Retina (tissue), 1 donor: ENCODE results near the gene CDK18.
"Not testable (repeated sequence)": the region's sequence is repeated elsewhere in the genome, so short reads cannot be mapped to it uniquely, and the experiment has no call there.

Experiments
- DNase-seq: peaks from one replicate; pipeline ENCODE4 v3.0.0-alpha.2; 2016

Gene CDK18

DNA sequence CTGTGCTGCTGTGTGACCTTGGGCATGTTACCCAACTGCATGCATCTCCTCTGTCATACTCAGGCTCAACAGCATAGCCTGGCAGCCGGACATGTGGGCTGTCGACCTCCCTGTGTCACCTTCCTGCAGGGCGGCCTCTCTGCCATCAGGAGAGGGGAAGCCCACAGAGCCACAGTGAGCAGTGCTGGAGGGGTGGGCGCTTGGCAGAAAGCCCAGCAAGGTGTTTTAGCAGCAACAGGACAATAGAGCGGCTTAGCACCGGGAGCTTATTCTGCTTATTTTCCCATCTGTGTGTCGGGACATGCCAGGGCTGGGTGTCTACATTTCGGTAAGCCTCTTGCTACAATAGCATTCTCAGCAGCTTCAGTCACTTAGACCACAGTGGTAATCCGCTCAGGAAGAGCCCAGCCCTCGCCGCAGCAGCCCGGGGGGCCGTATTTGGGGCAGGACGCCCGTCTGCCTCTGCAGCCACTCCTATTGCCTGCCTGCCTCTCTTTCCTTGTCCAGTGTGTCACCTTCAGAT lies 22.8 kb upstream of the CDK18 start:
- no peak for DNase-seq

DNA sequence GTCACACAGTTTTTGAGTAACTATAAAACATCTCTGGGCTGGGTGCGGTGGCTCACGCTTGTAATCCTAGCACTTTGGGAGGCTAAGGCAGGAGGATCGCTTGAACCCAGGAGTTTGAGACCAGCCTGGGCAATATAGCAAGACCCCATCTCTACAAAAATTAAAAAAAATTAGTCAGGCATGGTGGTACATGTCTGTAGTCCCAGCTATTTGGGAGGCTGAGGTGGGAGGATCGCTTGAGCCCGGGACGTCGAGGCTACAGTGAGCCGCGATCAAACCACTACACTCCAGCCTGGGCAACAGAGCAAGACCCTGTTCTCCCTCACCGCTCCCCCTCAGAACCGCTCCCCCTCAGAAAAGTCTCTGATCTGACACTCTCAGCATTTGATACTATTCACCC lies 21.9 kb upstream of the CDK18 start:
- not testable (repeated sequence) for DNase-seq

GRCh38 chr1:205483372-205483771 lies 21.1 kb upstream of the CDK18 start:
- no peak for DNase-seq

DNA sequence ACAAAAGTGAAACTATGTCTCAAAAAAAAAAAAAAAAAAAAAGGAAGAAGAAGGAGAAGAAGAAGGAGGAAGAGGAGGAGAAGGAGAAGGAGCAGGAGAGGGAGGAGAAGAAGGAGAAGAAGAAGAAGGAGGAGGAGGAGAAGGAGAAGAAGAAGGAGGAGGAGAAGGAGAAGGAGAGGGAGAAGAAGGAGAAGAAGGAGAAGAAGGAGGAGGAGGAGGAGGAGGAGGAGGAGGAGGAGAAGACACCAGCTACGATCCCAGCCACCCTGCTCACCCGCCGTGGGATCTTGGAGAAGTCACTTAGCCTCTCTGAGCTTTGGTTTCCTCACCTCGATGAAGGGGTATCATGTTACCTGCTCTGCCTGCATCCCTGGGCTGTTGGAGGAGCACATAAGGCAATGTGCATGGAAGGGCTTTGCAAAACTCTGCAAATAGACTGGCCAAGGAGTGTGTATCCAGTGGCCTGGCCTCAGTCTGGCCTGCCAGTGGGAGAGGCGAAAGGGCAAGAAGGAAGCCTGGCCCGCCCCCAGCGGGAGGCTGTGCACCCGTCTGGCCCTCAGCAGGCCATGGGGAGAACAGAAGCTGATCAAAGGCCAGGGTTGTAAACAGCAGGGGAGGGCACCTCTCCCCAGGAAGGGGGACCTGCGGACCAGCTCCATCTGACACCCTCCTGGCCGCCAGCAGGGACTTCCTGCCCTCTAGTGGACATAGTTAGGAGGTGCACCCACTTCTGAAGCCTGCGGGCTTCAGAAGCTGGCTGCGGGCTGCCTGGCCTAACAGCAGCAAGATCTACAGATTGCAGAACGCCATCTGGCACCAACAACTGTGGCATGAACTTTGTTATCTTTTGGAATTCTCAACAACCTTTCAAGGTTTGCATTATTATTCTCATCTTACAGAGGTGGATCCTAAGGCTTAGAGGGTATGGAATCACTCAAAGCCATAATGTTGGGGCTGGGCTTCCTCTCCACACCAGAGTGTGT lies 19.2 kb upstream of the CDK18 start:
- peak; percentile 91 for DNase-seq

- DNase-seq: no peak
Observed at GRCh38 chr1:205486258-205486657, 18.2 kb upstream of the CDK18 start.

DNA sequence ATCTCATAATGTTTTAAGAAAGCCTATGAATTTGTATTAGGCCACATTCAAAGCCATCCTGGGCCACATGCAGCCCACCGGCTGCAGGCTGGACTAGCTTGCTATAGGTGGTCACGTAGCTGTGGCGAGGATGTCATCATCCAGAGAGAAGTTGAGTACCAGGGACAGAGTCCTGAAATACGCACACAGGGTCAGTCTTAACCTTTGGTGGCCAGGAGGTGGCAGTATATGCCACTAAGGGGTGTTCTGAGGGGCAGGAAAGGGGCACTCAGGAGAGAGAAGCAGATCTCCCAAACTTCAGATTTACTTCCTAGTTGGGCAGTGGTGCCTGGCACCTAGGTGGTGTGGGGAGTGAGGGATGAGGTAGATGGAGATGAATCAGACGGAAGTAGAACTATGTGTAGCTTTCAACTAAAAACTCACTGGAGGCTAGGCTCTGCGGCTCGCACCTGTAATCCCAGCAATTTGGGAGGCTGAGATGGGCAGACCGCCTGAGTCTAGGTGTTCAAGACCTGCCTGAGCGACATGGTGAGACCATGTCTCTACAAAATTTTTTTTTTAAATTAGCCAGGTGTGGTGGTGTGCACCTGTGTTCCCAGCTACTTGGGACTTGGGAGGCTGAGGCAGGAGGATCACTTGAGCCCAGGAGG lies 16.3 kb upstream of the CDK18 start:
- peak; percentile 53 for DNase-seq

- DNase-seq: no peak
Observed at GRCh38 chr1:205491794-205492193, 12.7 kb upstream of the CDK18 start.

DNA sequence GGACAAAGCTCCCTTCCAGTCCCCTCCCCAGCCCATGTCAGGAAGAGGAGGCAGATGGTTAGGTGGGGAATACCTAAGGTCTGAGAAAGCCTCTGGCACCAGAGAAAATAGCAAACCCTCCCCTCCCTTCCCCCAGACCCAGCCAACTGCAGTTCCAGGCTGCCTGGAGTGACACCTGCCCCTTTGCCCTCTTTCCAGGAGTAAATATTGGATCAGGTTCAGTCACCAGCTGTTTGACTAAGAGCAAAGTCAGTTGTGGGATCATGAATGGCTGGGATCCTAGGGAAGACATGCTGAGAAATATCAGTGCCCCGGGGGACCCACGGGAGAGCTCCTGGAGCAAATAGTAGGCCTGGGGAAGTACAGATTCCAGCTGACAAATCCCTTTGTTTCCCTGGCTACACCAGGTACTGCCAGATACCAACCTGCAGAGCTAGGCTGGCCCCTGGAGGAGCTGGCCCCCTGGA lies 12.2 kb upstream of the CDK18 start:
- DNase-seq: no peak

GRCh38 chr1:205492774-205493173 lies 11.7 kb upstream of the CDK18 start:
- no peak for DNase-seq

- no peak for DNase-seq
Observed at GRCh38 chr1:205493241-205494085, 11.0 kb upstream of the CDK18 start.

DNA sequence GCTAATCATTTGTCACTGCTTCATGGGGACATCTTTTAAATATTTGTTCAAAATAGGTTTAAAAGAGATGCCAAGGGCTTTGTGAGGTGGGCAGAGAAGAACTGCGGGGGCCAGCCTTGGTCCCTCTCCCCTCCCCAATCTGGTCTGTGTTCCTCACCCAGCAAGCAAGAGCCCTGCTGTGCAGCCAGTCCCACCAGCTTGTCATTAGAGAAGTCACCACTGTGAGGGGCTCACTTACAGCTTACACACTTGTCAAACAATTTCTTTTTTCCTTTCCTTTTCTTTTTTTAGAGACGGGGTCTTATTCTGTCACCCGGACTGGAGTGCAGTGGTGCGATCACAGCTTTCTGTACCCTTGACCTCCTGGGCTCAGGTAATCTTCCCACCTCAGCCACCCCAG lies 10.4 kb upstream of the CDK18 start:
- DNase-seq: no peak

- DNase-seq: peak; percentile 73
Observed at GRCh38 chr1:205495237-205495823, 9.1 kb upstream of the CDK18 start.

DNA sequence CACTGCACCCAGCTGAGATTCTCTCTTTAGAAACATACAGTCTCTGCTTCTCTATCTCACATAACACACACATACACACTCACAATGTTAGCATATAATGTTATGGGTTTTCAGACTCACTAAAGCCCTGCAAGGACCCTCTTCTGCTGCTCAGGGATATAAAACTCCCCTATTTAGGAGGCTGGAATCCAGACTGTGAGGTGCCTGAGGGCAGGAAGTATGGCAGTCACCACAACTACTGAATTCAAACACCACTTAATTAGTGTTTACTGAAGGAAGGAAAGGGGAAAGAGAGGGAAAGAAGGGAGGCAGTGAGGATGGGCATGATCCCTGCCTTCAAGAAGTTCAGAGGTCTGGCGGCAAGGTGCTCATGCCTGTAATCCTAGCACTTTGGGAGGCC lies 7.8 kb upstream of the CDK18 start:
- DNase-seq: no peak

DNA sequence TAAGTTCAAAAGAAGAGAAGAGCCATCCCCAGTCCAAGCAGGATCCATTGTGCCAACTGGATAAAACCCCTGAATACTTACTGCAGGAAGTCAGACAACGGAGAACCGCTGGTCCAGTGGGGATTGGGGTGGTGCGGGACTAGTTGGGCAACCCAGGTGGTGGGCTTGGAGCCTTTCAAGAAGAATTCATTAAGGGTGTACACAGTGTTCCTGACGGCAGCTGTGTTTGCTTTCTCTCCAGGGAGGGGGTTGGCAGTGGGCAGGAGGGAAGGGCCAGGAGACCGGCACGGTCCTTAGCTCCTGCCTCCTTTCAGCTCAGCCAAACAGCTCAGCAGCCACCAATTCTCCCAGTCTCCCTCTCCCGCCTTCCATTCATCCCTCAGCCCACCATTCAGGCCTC lies 7.1 kb upstream of the CDK18 start:
- no peak for DNase-seq

DNA sequence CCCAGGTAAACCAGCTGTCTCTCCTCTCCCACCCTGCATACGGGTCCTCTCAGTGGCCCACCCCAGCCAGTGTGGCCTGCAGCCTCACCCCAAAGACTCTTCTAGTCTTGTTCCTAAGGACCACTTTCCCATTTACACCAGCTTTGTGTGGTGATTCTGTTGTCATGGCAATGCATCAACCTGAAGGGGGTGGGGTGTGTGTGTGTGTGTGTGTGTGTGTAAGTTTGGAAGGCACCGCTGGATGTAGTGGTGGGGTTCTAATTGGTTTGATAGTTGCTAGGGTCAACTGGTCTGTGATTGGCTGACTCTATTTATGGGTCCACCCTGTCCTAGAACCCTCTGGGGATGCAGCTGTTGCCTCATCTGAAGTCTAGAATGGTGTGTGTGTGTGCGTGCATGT lies 4.7 kb upstream of the CDK18 start:
- no peak for DNase-seq

- DNase-seq: no peak
Observed at GRCh38 chr1:205500240-205501233, 3.9 kb upstream of the CDK18 start.

- DNase-seq: no peak
Observed at GRCh38 chr1:205502111-205502810, 2.2 kb upstream of the CDK18 start.

- DNase-seq: no peak
Observed at GRCh38 chr1:205502992-205503391, 1.5 kb upstream of the CDK18 start.

DNA sequence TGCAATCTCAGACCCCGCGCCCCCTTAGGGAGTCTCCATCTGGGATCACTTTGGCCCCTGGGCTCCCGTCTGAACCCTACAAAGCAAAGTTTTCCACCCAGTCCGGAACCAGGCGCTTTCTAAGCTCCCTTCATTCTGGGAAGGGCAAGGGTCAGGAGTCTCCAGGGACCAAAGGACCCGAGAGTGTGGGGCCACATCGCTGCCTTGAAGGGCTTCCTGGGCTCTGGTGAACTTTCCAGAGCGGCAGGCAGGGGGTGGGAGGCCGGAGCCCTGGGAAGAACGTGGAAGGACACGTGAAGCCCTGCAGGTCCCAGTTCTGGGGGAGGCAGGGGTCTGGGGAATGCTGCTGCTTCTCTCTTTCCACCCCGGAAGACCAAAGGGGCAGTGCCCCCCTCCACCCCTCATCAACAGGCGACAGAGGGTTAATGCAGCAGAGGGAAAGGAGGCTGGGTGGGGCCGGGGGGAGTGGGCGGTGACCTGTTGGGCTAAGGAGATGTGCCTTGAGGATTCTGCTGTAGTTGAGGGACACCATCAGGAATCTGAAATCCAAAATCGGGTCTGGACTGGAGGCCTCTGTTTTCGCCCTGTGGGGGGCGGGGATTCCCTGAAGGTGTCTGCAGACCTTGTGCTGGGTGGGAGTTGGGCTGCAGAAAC lies 734 bp downstream of the CDK18 start:
- peak; percentile 55 for DNase-seq

GRCh38 chr1:205505791-205506190 lies 1.3 kb downstream of the CDK18 start:
- DNase-seq: no peak
